Panc1 (cell line): ENCODE measurements around the gene DSCAML1. TPM values are rescaled to one million over a fixed set of nuclear protein-coding genes. Genes with fewer than 3 reads are reported as not detected.

Source experiments
- ATAC-seq: fragments of 200-7000 bp; cut with Tn5 transposase; 2 replicates; pipeline ENCODE4 v1.9.1; 2020; ENCODE audit warnings: mild to moderate bottlenecking, moderate library complexity
- BruUV-seq: library from RNA; stranded (reverse); fragments of 400-500 nt; replicated peaks from 2 replicates; lab custom pipeline; 2021; lab: Mats Ljungman, UMichigan
- CTCF ChIA-PET: fragments of 300-600 bp; sonication (Branson Sonifier 250); formaldehyde crosslinking; loops from one replicate; lab custom pipeline; 2022; ENCODE audit warnings: antibody characterized with exemption; lab: Charles Lee
- POLR2A ChIA-PET: fragments of 300-600 bp; sonication (Branson Sonifier 250); formaldehyde crosslinking; loops from one replicate; lab custom pipeline; 2022; ENCODE audit warnings: antibody characterized with exemption; lab: Charles Lee
- DNase-seq: peaks from one replicate; pipeline ENCODE4 v3.0.0-alpha.2; 2010; ENCODE audit warnings: low read depth, low spot score
- H3K27ac ChIP-seq: 2 replicates; pipeline ENCODE4 v1.5.1; 2011; ENCODE audit warnings: mild to moderate bottlenecking, low read length, inconsistent platforms
- H3K27me3 ChIP-seq: fragments of 200-500 bp; sonication (Bioruptor generic); 2 replicates; pipeline ENCODE4 v1.6.0; 2014; ENCODE audit warnings: low read length, inconsistent platforms; ENCODE audit not compliant: control insufficient read depth, insufficient read depth
- H3K36me3 ChIP-seq: fragments of 200-500 bp; sonication (Bioruptor generic); 2 replicates; pipeline ENCODE4 v1.5.1; 2014; ENCODE audit warnings: inconsistent platforms, mild to moderate bottlenecking, low read length, moderate library complexity; ENCODE audit not compliant: control insufficient read depth, insufficient read depth
- H3K4me1 ChIP-seq: 2 replicates; pipeline ENCODE4 v1.5.1; 2011; ENCODE audit warnings: inconsistent platforms, mild to moderate bottlenecking, low read length, moderate library complexity; ENCODE audit not compliant: control insufficient read depth, insufficient read depth
- H3K4me3 ChIP-seq, 2 experiments: 2 replicates each; pipeline ENCODE4 v1.5.1; 2011 to 2012; ENCODE audit warnings: low read depth in 2 of 2, low read length in 2 of 2, mild to moderate bottlenecking in 2 of 2, inconsistent platforms in 1 of 2, moderate library complexity in 1 of 2
- H3K9me3 ChIP-seq: fragments of 200-500 bp; sonication (Bioruptor generic); 2 replicates; pipeline ENCODE4 v1.5.1; 2014; ENCODE audit warnings: low read depth, mild to moderate bottlenecking, inconsistent platforms, low read length, moderate library complexity; ENCODE audit not compliant: control insufficient read depth, insufficient read depth
- POLR2AphosphoS5 ChIP-seq: IDR thresholded peaks from 2 replicates; pipeline ENCODE4 v1.6.1; 2012; ENCODE audit warnings: mild to moderate bottlenecking, low read depth, low read length, moderate library complexity
- SIN3A ChIP-seq: IDR thresholded peaks from 2 replicates; pipeline ENCODE4 v1.6.1; 2012; ENCODE audit warnings: low read depth, mild to moderate bottlenecking, low read length, moderate library complexity, borderline replicate concordance; ENCODE audit not compliant: insufficient read depth
- TCF7L2 ChIP-seq: IDR thresholded peaks from 2 replicates; pipeline ENCODE4 v1.6.1; 2011; ENCODE audit warnings: mild to moderate bottlenecking, low read depth, low read length, inconsistent platforms
- in situ Hi-C: cut with HindIII; loops from 2 replicates; pipeline ENCODE4 v1.10.0; 2016; ENCODE audit warnings: low sequenced_read_pairs, low pct_unique_long_range_greater_than_20kb
- intact Hi-C: fragments of 100-400 bp; cut with micrococcal nuclease; formaldehyde crosslinking; loops from one replicate; pipeline ENCODE4 v1.10.0; 2022; ENCODE audit not compliant: unreplicated experiment
- total RNA-seq: library from RNA; stranded (reverse); gene quantifications from one replicate; pipeline ENCODE4 v1.2.1, GENCODE V29; 2021; ENCODE audit not compliant: unreplicated experiment
- TF ChIP-seq, protein P1 (sequence below): fragments of 450-650 bp; IDR thresholded peaks from 2 replicates; pipeline ENCODE4 v1.5.1; 2017; ENCODE audit warnings: mild to moderate bottlenecking
- TF ChIP-seq, protein P2 (sequence below), 2 experiments: IDR thresholded peaks; 2 replicates each; pipeline ENCODE4 v1.6.1; 2011 to 2012; ENCODE audit warnings: low read depth in 2 of 2, control low read depth in 1 of 2, low read length in 1 of 2, mild to moderate bottlenecking in 1 of 2, moderate library complexity in 1 of 2; ENCODE audit not compliant: insufficient read depth in 1 of 2

DSCAML1 gene
- total RNA-seq, 1 experiment from 2014 or later: 1.6 TPM

DNA sequence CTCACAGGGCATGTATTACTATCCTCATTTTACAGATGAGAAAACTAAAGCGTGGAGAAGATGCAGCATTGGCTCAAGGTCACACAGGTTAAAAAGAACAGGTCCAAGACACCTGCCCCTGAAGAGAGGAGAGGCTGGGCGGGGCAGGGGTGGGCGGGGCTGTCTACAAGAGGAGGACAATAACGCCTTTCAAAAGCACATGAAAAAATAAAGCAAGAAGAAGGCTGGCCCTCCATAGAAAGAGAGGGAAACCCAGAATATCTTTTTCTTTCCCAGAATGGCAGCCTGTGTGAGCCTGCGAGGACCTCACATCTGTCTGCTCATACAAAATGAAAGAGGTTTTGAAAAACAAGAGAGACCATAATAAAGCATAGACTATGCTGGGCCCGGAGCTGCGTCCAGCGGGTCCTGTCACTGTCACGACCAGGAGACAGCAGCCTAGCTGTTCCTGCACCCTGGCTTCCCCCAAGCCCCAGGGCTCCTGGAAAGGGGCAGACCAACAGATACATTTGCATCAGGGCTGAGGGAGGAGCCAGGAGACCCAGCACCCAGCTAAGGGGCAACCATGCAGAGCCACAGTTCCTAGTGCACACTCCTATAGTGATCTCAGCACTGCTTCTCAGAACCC, 61.6 kb downstream of the DSCAML1 start:
- H3K9me3 ChIP-seq: no peaks in the 10 kb centered on the region
- BruUV-seq: no TSS peak
- DNase-seq (no peak), ATAC-seq (no peak)
- in situ Hi-C loops (no loop called here), intact Hi-C loops (no loop called here)
- no peak overlapping the region for H3K27ac ChIP-seq
- no peaks in the 10 kb centered on the region for H3K4me1 ChIP-seq
- POLR2A ChIA-PET: no interaction called here
- no peak for TF ChIP-seq SIN3A
- TF ChIP-seq POLR2AphosphoS5: no peak
- TF ChIP-seq, protein P1, sequence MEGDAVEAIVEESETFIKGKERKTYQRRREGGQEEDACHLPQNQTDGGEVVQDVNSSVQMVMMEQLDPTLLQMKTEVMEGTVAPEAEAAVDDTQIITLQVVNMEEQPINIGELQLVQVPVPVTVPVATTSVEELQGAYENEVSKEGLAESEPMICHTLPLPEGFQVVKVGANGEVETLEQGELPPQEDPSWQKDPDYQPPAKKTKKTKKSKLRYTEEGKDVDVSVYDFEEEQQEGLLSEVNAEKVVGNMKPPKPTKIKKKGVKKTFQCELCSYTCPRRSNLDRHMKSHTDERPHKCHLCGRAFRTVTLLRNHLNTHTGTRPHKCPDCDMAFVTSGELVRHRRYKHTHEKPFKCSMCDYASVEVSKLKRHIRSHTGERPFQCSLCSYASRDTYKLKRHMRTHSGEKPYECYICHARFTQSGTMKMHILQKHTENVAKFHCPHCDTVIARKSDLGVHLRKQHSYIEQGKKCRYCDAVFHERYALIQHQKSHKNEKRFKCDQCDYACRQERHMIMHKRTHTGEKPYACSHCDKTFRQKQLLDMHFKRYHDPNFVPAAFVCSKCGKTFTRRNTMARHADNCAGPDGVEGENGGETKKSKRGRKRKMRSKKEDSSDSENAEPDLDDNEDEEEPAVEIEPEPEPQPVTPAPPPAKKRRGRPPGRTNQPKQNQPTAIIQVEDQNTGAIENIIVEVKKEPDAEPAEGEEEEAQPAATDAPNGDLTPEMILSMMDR: no peak
- TF ChIP-seq TCF7L2: no peak
- TF ChIP-seq, protein P2, sequence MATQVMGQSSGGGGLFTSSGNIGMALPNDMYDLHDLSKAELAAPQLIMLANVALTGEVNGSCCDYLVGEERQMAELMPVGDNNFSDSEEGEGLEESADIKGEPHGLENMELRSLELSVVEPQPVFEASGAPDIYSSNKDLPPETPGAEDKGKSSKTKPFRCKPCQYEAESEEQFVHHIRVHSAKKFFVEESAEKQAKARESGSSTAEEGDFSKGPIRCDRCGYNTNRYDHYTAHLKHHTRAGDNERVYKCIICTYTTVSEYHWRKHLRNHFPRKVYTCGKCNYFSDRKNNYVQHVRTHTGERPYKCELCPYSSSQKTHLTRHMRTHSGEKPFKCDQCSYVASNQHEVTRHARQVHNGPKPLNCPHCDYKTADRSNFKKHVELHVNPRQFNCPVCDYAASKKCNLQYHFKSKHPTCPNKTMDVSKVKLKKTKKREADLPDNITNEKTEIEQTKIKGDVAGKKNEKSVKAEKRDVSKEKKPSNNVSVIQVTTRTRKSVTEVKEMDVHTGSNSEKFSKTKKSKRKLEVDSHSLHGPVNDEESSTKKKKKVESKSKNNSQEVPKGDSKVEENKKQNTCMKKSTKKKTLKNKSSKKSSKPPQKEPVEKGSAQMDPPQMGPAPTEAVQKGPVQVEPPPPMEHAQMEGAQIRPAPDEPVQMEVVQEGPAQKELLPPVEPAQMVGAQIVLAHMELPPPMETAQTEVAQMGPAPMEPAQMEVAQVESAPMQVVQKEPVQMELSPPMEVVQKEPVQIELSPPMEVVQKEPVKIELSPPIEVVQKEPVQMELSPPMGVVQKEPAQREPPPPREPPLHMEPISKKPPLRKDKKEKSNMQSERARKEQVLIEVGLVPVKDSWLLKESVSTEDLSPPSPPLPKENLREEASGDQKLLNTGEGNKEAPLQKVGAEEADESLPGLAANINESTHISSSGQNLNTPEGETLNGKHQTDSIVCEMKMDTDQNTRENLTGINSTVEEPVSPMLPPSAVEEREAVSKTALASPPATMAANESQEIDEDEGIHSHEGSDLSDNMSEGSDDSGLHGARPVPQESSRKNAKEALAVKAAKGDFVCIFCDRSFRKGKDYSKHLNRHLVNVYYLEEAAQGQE (IDR thresholded peaks at IDR 0.05; ENCODE audit: insufficient read depth in 1 of 2, low read depth in 2 of 2, low read length in 1 of 2): no peak
- CTCF ChIA-PET: no interaction called here
- H3K4me3 ChIP-seq: no peak overlapping the region
- no peaks in the 10 kb centered on the region for H3K36me3 ChIP-seq
- peaks cover 7% of the 10 kb centered on the region; the same call in 1 of the 2 replicates for H3K27me3 ChIP-seq

DNA sequence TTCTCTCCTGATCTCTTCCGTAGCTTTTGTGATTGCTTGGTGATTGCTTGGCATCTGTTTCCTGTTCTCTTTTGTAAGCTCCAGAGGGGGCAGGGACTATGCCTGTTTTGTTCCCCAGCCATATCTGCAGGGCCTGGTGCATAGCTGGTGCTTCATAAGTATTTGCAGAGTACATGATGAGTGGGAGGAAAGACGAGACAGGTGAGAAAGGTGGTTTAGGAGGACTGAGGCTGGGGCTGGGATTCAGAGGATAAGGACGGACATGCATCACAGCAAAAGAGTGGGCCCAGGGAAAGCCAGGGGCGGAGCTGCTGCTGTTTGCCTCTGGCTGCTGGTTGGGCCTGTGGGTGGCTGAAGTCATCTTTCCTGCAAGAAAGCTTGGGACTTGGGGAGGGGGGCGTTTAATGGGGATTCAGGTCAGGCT, 62.4 kb downstream of the DSCAML1 start:
- Histone ChIP-seq H3K27ac (no peak overlapping the region), H3K9me3 (no peaks in the 10 kb centered on the region), H3K27me3 (peaks cover 7% of the 10 kb centered on the region; the same call in 1 of the 2 replicates), H3K4me1 (no peaks in the 10 kb centered on the region), H3K36me3 (no peaks in the 10 kb centered on the region), H3K4me3 (no peak overlapping the region)
- in situ Hi-C loops: no loop called here
- TF ChIP-seq, protein P2 (IDR thresholded peaks at IDR 0.05; ENCODE audit: insufficient read depth in 1 of 2, low read depth in 2 of 2, low read length in 1 of 2): no peak
- TF ChIP-seq SIN3A (no peak), POLR2AphosphoS5 (no peak), TCF7L2 (no peak)
- TF ChIP-seq, protein P1: no peak
- ATAC-seq (no peak), DNase-seq (no peak)
- CTCF ChIA-PET: no interaction called here
- no TSS peak for BruUV-seq
- POLR2A ChIA-PET: no interaction called here
- intact Hi-C loops: no loop called here
